Endodermal cell (in vitro differentiated cells): ENCODE data around the gene RBM26. TPM values are rescaled to one million over a fixed set of nuclear protein-coding genes. Genes with fewer than 3 reads are reported as not detected.

Source experiments
- DNase-seq: peaks from one replicate; pipeline ENCODE4 v3.0.0-alpha.2; 2017
- H3K27ac ChIP-seq: 2 replicates; pipeline ENCODE4 v1.5.1; 2013; ENCODE audit warnings: mild to moderate bottlenecking, low read depth, low read length, moderate library complexity
- H3K27me3 ChIP-seq: 2 replicates; pipeline ENCODE4 v1.6.1; 2013; ENCODE audit warnings: mild to moderate bottlenecking, low read length, moderate library complexity; ENCODE audit not compliant: insufficient read depth, control insufficient read depth, poor library complexity, severe bottlenecking
- H3K36me3 ChIP-seq: 2 replicates; pipeline ENCODE4 v1.7.0; 2013; ENCODE audit warnings: mild to moderate bottlenecking, low read length, moderate library complexity; ENCODE audit not compliant: control insufficient read depth, insufficient read depth
- H3K4me1 ChIP-seq: one replicate; pipeline ENCODE4 v1.7.0; 2013; ENCODE audit warnings: low read length; ENCODE audit not compliant: control insufficient read depth, insufficient read depth
- H3K4me3 ChIP-seq: 2 replicates; pipeline ENCODE4 v1.5.1; 2013; ENCODE audit warnings: mild to moderate bottlenecking, low read length, moderate library complexity
- H3K9ac ChIP-seq: 2 replicates; pipeline ENCODE4 v1.6.1; 2013; ENCODE audit warnings: mild to moderate bottlenecking, low read length, moderate library complexity; ENCODE audit not compliant: poor library complexity, severe bottlenecking; ENCODE audit errors: extremely low read depth
- H3K9me3 ChIP-seq: 2 replicates; pipeline ENCODE4 v1.6.1; 2013; ENCODE audit warnings: mild to moderate bottlenecking, low read length, moderate library complexity; ENCODE audit not compliant: control insufficient read depth
- H3K27ac Mint-ChIP-seq: 2 replicates; pipeline ENCODE4 v1.8.0; 2020; ENCODE audit warnings: mixed read lengths
- H3K27me3 Mint-ChIP-seq: 2 replicates; pipeline ENCODE4 v1.8.0; 2021; ENCODE audit warnings: mild to moderate bottlenecking, mixed read lengths; ENCODE audit not compliant: insufficient read depth
- H3K36me3 Mint-ChIP-seq: 2 replicates; pipeline ENCODE4 v1.8.0; 2020; ENCODE audit warnings: low read depth, mixed read lengths
- H3K4me1 Mint-ChIP-seq: 2 replicates; pipeline ENCODE4 v1.8.0; 2020; ENCODE audit warnings: mixed read lengths
- H3K4me3 Mint-ChIP-seq: 2 replicates; pipeline ENCODE4 v1.8.0; 2020; ENCODE audit warnings: mild to moderate bottlenecking, moderate library complexity, mixed read lengths
- H3K9me3 Mint-ChIP-seq: 2 replicates; pipeline ENCODE4 v1.8.0; 2020; ENCODE audit warnings: mild to moderate bottlenecking, mixed read lengths
- WGBS, 2 experiments: methylation state at CpG; one replicate each; pipeline versions ENCODE4 v1.1.5 to v1.1.7; 2013; ENCODE audit warnings: missing lambda C conversion rate in 2 of 2, mixed read lengths in 1 of 2; ENCODE audit not compliant: insufficient coverage in 1 of 2, insufficient read length in 1 of 2; 5-methylcytosine and 5-hydroxymethylcytosine counted together
- total RNA-seq, 2 donors: library from RNA; stranded (reverse); fragmentation: NEBNext Ultra II Directional in 1 of 2; extraction: Animal tissue kit (Norgen Biotek cat#: 25700) in 1 of 2; gene quantifications; 2 replicates in 1 of 2; 3 replicates in 1 of 2; pipeline ENCODE4 v1.2.1, GENCODE V29; 2021
- TF ChIP-seq, protein P1 (sequence below): fragments of 200-600 bp; sonication (generic); conservative IDR thresholded peaks from 2 replicates; pipeline ENCODE4 v1.5.0; 2021; ENCODE audit warnings: antibody characterized with exemption, mild to moderate bottlenecking

The RBM26 gene
- total RNA-seq, 2 donors from 2014 or later = 65.0 to 81.7 TPM

DNA sequence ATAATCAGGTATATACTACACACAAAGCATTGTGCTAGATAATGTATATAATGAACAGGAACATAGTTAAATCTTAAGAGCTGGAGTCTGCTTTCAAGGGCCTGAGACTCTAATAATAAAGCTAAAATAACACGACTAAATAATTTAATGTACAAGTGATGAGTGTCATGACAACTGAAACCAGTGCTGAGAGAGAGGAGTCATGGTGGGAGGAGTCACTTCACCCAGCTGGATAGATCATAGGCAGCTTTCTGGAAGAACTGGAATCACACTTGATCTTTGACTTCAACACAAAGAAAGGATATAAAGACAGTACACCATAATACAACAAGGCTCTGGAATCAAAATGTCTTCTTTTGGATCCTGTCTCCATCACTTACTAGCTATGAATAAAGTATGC, 7.1 kb downstream of the RBM26 start:
- DNase-seq = no peak

DNA sequence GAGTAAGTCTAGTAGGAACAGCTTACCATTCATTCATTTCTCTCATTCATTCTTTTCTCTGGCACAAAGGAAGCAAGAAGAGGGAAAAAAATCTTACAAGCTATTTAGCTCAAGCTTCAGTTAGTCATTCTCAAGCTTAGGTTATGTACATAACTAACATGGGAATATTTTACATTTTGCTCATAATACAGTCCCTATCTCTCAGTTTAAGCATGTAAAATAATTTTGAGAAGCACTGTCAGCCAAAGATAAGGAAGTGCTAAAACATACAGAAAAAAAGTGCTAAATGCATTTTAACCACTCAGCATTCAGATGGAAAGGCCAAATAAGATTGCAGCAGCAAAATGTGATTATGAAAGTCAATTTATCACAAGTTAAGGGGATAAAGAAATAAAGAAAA, 7.9 kb downstream of the RBM26 start:
- H3K27me3 Mint-ChIP-seq = no peaks in the 10 kb centered on the region

More for the DNA sequence above, 7.1 kb downstream of the RBM26 start:
- TF ChIP-seq, protein P1, sequence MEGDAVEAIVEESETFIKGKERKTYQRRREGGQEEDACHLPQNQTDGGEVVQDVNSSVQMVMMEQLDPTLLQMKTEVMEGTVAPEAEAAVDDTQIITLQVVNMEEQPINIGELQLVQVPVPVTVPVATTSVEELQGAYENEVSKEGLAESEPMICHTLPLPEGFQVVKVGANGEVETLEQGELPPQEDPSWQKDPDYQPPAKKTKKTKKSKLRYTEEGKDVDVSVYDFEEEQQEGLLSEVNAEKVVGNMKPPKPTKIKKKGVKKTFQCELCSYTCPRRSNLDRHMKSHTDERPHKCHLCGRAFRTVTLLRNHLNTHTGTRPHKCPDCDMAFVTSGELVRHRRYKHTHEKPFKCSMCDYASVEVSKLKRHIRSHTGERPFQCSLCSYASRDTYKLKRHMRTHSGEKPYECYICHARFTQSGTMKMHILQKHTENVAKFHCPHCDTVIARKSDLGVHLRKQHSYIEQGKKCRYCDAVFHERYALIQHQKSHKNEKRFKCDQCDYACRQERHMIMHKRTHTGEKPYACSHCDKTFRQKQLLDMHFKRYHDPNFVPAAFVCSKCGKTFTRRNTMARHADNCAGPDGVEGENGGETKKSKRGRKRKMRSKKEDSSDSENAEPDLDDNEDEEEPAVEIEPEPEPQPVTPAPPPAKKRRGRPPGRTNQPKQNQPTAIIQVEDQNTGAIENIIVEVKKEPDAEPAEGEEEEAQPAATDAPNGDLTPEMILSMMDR = no peak
- H3K9me3 Mint-ChIP-seq = peaks cover 25% of the 10 kb centered on the region
- H3K27ac Mint-ChIP-seq = no peak overlapping the region
- peaks cover 40% of the 10 kb centered on the region for H3K36me3 Mint-ChIP-seq
- Histone ChIP-seq H3K4me3 (no peak overlapping the region), H3K36me3 (peaks cover 51% of the 10 kb centered on the region), H3K9me3 (peaks cover 29% of the 10 kb centered on the region), H3K9ac (no peak overlapping the region), H3K27me3 (no peaks in the 10 kb centered on the region), H3K4me1 (peaks cover 3% of the 10 kb centered on the region), H3K27ac (no peak overlapping the region)
- H3K4me1 Mint-ChIP-seq = peaks cover 52% of the 10 kb centered on the region
- H3K4me3 Mint-ChIP-seq = no peak overlapping the region
- 100% methylated on average over 1 of the region's 1 CpG; no CpG with 5 or more reads in 1 of the 2 experiments for WGBS, 2 experiments
- no peaks in the 10 kb centered on the region for H3K27me3 Mint-ChIP-seq

DNA sequence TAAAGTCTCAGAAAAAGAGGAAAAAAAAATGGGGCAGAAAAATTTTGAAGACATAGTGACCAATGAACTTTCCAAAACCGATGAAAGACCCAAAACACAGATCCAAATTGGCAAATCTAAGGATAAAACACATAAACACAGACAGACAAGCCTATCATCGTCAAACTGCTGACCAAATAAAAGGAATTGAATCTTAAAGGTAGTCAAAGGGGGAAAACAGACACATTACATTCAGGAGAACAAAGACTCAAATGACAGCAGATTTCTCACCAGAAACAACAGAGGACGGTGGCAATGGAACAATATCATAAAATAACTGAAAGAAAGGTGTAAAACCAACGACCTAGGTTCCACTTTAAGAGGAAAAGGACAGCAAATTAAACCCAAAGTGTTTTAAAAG, 10.2 kb downstream of the RBM26 start:
- Histone ChIP-seq H3K27me3 (no peaks in the 10 kb centered on the region), H3K9ac (no peak overlapping the region), H3K36me3 (peaks cover 57% of the 10 kb centered on the region), H3K27ac (no peak overlapping the region), H3K9me3 (peaks cover 29% of the 10 kb centered on the region), H3K4me3 (peak overlapping the region; percentile 2), H3K4me1 (peaks cover 3% of the 10 kb centered on the region)
- Mint-ChIP-seq H3K9me3 (peaks cover 25% of the 10 kb centered on the region), H3K27me3 (no peaks in the 10 kb centered on the region), H3K36me3 (peaks cover 40% of the 10 kb centered on the region), H3K4me1 (peaks cover 47% of the 10 kb centered on the region), H3K27ac (no peak overlapping the region), H3K4me3 (no peak overlapping the region)
- TF ChIP-seq, protein P1 = no peak
- DNase-seq = no peak
- WGBS, 2 experiments = 96 to 100% methylated on average over 1 to 4 of the region's 4 CpGs

More for the DNA sequence above, 7.9 kb downstream of the RBM26 start:
- no peak overlapping the region for H3K4me3 ChIP-seq
- no peaks in the 10 kb centered on the region for H3K27me3 ChIP-seq
- H3K4me3 Mint-ChIP-seq = no peak overlapping the region
- peaks cover 52% of the 10 kb centered on the region for H3K36me3 ChIP-seq
- H3K4me1 ChIP-seq = peaks cover 3% of the 10 kb centered on the region
- H3K36me3 Mint-ChIP-seq = peaks cover 40% of the 10 kb centered on the region
- H3K4me1 Mint-ChIP-seq = peaks cover 58% of the 10 kb centered on the region
- H3K9me3 ChIP-seq = peaks cover 29% of the 10 kb centered on the region
- TF ChIP-seq, protein P1 = no peak
- H3K9ac ChIP-seq = no peak overlapping the region
- H3K9me3 Mint-ChIP-seq = peaks cover 25% of the 10 kb centered on the region
- no peak overlapping the region for H3K27ac ChIP-seq
- H3K27ac Mint-ChIP-seq = no peak overlapping the region
- no peak for DNase-seq
